Suppressor macrophage (primary cell): ENCODE results near the gene RNF144A.
"Not testable (repeated sequence)": the region's sequence is repeated elsewhere in the genome, so short reads cannot be mapped to it uniquely, and the experiment has no call there.

ENCODE experiments used
- DNase-seq, 4 experiments: peaks; one replicate each; pipeline ENCODE4 v3.0.0-alpha.2; 2020 to 2022
- total RNA-seq, 17 experiments: gene quantifications; one replicate each; lab custom pipeline; 2026; ENCODE audit warnings: mixed read lengths in 6 of 17, inconsistent platforms in 3 of 17; lab: John Stamatoyannopoulos, UW

Gene RNF144A, protein sequence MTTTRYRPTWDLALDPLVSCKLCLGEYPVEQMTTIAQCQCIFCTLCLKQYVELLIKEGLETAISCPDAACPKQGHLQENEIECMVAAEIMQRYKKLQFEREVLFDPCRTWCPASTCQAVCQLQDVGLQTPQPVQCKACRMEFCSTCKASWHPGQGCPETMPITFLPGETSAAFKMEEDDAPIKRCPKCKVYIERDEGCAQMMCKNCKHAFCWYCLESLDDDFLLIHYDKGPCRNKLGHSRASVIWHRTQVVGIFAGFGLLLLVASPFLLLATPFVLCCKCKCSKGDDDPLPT
- total RNA-seq = 1.6 to 8.8 (median 3.5) reads per million in 17 experiments

- peak; percentile 76 to 93 (median 88) for DNase-seq
Observed at GRCh38 chr2:6917071-6917760, at the start of gene RNF144A. RNF144A (plus strand) TSS chr2:6917412; CDS start chr2:6996927, 79,515 bp downstream.

DNA sequence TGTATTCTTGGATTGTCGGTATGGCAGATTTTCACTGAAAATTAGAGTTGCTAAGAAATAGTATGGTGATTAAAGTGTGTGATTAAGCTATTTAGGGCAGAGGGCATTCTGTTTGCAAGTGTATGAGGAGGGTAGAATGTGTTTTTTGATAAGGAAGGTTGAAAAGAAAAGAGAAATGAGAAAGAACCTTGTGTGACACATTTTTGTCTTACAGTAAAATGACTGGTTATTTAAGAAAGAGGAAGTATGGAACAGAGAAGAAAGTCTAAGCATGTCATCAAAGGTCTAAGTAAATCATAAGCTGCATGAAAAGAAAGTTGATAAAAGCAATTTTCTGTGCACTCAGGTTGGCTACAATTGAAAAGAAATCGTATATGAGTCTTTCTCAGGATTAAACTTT is 44.8 kb upstream of the RNF144A start:
- DNase-seq = peak in 2 of 4 experiments; percentile 56 to 59

- no peak for DNase-seq
Observed at GRCh38 chr2:6874032-6874431, 43.2 kb upstream of the RNF144A start.

DNA sequence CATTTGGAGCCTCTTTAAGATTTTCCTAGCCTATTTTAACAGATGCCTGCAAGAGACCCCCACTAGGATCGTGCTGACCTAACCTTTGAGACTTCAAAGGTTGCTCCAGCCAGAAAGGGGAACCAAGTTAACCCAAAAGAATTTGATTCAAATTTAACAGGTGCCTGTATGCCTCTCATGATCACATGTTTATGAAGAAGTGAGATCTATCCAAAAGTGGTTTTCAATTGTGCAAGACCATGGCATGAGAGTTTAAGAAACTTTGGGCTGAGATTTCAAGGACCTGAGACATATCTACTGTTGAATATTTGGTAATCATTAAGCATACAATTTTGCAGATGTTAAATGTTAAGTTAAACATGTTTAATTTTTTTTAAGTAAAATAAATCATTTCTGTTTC is 40.9 kb upstream of the RNF144A start:
- DNase-seq = peak in 2 of 4 experiments; percentile 52 to 57

DNA sequence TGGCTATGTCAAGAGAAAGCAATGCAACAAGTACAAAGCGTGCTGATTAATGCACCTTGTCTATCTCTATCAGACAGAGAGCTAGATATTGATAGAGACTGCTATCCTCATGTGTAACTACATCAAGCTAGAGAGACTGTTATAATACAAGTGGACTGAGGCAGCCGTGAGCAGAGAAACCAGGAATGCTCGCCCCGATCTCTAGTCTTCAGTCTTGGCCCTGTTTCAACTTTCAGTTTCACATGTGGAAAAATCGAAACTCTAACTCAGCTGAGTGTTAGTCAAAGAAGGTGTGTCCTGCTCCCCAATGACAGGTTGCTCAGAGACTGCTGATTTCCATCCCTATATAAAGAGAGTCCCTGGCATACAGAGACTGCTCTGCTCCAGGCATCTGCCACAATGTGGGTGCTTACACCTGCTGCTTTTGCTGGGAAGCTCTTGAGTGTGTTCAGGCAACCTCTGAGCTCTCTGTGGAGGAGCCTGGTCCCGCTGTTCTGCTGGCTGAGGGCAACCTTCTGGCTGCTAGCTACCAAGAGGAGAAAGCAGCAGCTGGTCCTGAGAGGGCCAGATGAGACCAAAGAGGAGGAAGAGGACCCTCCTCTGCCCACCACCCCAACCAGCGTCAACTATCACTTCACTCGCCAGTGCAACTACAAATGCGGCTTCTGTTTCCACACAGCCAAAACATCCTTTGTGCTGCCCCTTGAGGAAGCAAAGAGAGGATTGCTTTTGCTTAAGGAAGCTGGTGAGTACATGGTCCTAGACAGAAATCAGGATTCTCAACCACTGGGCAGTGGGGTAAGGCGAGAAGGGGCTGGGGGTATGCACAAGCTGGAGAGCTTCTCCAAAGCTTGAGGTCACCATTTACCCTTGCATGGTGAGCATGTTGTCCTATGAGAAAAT is 39.6 kb upstream of the RNF144A start, which contains the start of gene RSAD2:
RSAD2 (plus strand) TSS at position 376 of the 903 bp plus-strand sequence; CDS start at position 400, 24 bp downstream.
- peak; percentile 27 to 63 (median 52) for DNase-seq

GRCh38 chr2:6878549-6878948 is 38.7 kb upstream of the RNF144A start:
- no peak for DNase-seq

DNA sequence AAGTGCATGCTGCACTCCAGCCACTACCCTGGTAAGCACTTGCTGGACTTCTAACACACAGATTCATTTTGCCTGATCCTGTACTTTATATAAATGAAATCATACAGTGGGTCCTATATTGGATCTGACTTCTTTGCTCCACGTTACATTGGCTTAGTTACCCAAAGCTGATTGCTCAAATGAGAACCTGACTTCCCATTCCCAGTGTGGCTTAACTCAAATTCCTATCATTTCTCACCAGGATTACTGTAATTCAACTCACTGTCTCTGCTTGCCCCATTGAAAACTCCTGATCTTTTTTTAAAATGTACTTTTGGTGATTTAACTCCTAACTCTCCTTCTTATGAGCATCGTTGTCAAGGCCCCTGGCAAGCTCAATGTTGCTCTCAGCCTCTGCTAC is 38.2 kb upstream of the RNF144A start:
- no peak for DNase-seq

- DNase-seq = no peak
Observed at GRCh38 chr2:6880200-6880733, 36.9 kb upstream of the RNF144A start.

- DNase-seq = no peak
Observed at GRCh38 chr2:6881046-6881445, 36.2 kb upstream of the RNF144A start.

DNA sequence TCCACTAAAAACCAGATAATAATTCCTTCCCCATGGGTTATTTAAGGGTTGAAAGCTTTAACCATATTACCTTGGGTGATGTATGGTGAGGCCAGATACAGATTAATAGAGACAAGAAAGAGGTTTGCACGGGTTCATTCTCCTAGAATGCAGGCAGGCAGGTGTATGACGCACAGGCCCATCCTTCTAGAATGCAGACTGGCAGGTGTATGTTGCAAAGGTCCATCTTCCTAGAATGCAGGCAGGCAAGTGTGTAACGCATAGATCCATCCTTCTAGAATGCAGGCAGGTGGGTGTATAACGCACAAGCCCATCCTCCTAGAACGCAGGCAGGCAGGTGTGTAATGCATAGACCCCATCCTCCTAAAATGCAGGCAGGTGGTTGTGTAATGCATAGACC is 35.7 kb upstream of the RNF144A start:
- DNase-seq = no peak

DNA sequence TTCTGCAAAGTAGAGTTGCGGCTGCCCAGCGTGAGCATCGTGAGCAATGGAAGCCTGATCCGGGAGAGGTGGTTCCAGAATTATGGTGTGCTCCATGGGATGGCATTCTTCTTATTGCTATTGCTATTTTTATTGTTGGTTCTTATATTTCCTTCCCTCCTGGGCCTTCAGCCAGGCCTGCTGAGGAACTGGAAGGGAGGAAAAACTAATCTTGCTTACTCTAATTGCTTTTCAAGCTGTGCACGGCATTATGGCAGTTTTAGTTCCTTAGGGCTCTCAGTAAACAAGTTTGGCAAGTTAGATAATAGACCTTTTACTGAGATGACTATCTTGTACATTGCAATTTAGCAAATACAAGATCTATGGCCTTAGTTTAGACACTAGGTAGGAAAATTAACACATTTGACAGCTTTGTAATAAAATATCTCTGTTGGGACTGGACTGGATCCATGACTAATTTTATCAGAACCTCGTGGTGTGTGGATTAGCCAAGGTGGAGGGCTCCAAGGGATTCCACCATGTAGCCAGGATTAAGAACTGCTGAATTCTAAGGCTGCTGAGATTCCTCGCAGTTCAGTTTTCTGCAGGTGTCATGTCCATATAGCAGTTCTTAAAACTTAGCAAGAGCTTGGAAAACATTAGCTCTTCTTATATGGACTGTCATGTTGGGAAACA is 33.6 kb upstream of the RNF144A start:
- DNase-seq = peak in 3 of 4 experiments; percentile 38 to 67 (median 40)

GRCh38 chr2:6885551-6885950 is 31.7 kb upstream of the RNF144A start:
- no peak for DNase-seq

GRCh38 chr2:6885968-6886367 is 31.2 kb upstream of the RNF144A start:
- DNase-seq = no peak

DNA sequence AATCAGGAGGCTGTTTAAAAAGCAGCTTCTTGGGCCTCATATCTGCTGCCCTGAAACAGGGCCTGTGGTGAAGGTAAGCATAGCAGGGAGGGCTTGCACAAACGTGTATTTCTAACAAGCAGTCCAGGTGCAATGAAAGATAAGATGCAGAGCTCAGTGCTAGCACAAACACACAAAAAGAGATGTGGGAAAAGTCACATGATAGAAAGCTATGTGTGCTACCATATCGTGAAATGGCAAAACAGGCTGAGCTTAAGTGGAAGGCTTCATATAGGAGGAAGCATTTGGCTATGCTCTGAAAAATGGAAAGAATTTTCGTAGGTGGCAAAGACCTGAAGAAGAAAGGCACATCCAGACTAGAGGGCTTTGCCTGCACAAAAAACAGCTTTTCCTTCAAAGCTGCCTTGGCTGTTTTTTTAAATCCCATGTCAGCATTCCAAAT is 29.4 kb upstream of the RNF144A start:
- no peak for DNase-seq

GRCh38 chr2:6888724-6889123 is 28.5 kb upstream of the RNF144A start:
- DNase-seq = no peak

- no peak for DNase-seq
Observed at GRCh38 chr2:6893876-6894482, 23.2 kb upstream of the RNF144A start.

GRCh38 chr2:6896930-6897759 is 20.1 kb upstream of the RNF144A start:
- DNase-seq = peak; percentile 39 to 63 (median 50)

GRCh38 chr2:6902581-6902980 is 14.6 kb upstream of the RNF144A start:
- DNase-seq = not testable (repeated sequence)

DNA sequence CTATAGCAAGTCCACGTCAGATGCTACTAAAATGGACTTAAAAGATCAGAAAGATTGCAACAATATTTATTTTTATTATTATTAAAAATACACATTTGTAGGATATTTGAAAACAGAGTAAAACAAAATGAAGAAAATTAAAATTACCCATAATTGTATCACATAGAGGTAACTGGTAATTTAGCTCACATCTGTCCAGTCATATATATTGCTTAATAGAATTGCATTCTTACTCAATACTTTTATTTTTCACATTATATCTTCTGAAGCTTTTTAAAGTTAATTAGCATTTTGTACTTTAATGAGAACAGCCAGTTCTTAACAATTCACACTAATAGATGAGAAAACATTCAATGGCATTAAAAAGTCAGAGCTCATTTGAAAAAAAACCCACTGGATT is 11.5 kb upstream of the RNF144A start:
- DNase-seq = no peak

DNA sequence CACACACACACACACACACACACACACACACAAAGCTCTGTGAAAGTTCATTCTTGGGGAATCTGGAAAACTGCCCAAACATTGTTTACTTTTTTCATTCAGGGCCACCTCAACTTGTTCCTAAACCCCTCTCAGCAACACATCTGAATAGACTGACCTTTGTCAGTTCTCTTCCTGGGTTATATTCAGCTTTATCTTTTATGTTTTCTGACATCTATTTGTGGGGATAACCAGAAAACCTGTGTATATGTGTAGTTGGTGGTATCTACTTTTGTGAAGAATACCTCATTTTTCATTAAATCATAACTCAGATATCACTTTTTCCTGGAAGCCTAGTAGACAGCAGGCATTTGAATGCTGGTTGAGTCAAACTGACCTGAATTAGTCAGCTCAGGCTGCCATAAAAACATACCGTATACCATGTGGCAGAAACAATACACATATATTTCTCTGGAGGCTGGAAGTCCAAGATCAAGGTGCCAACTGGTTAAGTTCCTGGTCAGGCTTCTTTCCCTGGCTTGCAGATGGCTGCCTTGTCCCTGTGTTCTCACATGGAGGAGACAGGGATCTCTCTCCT is 11.0 kb upstream of the RNF144A start:
- DNase-seq = no peak
